ENCODE results near the gene ELP2.

The ELP2 gene

GRCh38 chr18:36124841-36125240 is 4.9 kb upstream of the ELP2 start:
- DNase-seq (ENCODE audit: low read depth in 2 of 2) = no peak

- DNase-seq (ENCODE audit: low read depth in 2 of 2) = no peak
These were observed 3.0 kb upstream of the ELP2 start for GRCh38 chr18:36126668-36127067.

GRCh38 chr18:36127836-36128529 is 1.7 kb upstream of the ELP2 start:
- DNase-seq (ENCODE audit: low read depth in 2 of 2) = no peak

GRCh38 chr18:36128530-36128870 is 1.2 kb upstream of the ELP2 start:
- DNase-seq (ENCODE audit: low read depth in 2 of 2) = no peak

GRCh38 chr18:36128907-36129299 is 796 bp upstream of the ELP2 start:
- DNase-seq (ENCODE audit: low read depth in 2 of 2) = no peak

- DNase-seq (ENCODE audit: low read depth in 2 of 2) = no peak
These were observed 536 bp downstream of the ELP2 start for GRCh38 chr18:36130039-36130831.

- no peak for DNase-seq (ENCODE audit: low read depth in 2 of 2)
These were observed 1.4 kb downstream of the ELP2 start for GRCh38 chr18:36130883-36131653.

- DNase-seq (ENCODE audit: low read depth in 2 of 2) = no peak
These were observed 2.2 kb downstream of the ELP2 start for GRCh38 chr18:36131692-36132483.

GRCh38 chr18:36132756-36133155 is 3.1 kb downstream of the ELP2 start:
- DNase-seq (ENCODE audit: low read depth in 2 of 2) = no peak

GRCh38 chr18:36135264-36135663 is 5.6 kb downstream of the ELP2 start:
- no peak for DNase-seq (ENCODE audit: low read depth in 2 of 2)

GRCh38 chr18:36139245-36139644 is 9.5 kb downstream of the ELP2 start:
- DNase-seq (ENCODE audit: low read depth in 2 of 2) = no peak

- DNase-seq (ENCODE audit: low read depth in 2 of 2) = no peak
These were observed 11.9 kb downstream of the ELP2 start for GRCh38 chr18:36141576-36141975.

- no peak for DNase-seq (ENCODE audit: low read depth in 2 of 2)
These were observed 13.1 kb downstream of the ELP2 start for GRCh38 chr18:36142751-36143150.

GRCh38 chr18:36143391-36143790 is 13.7 kb downstream of the ELP2 start:
- no peak for DNase-seq (ENCODE audit: low read depth in 2 of 2)

GRCh38 chr18:36149514-36150289 is 20.0 kb downstream of the ELP2 start:
- no peak for DNase-seq (ENCODE audit: low read depth in 2 of 2)

- no peak for DNase-seq (ENCODE audit: low read depth in 2 of 2)
These were observed 23.1 kb downstream of the ELP2 start for GRCh38 chr18:36152781-36153180.

- DNase-seq (ENCODE audit: low read depth in 2 of 2) = no peak
These were observed 23.5 kb downstream of the ELP2 start for GRCh38 chr18:36153203-36153602.

- DNase-seq (ENCODE audit: low read depth in 2 of 2) = no peak
These were observed 24.1 kb downstream of the ELP2 start for GRCh38 chr18:36153771-36154170.

GRCh38 chr18:36155851-36156757 is 26.4 kb downstream of the ELP2 start:
- no peak for DNase-seq (ENCODE audit: low read depth in 2 of 2)

GRCh38 chr18:36157441-36157840 is 27.7 kb downstream of the ELP2 start:
- DNase-seq (ENCODE audit: low read depth in 2 of 2) = no peak
